ENCODE results near the gene HBA2.
"Not testable (repeated sequence)": the region's sequence is repeated elsewhere in the genome, so short reads cannot be mapped to it uniquely, and the experiment has no call there.

GRCh38 chr16:123558-124350, 48.9 kb upstream of the HBA2 start:
- TF ChIP-seq CTCF, EZH2, EZH2phosphoT487 (IDR thresholded peaks at IDR 0.05): not testable (repeated sequence)

Measured in neural progenitor cell (in vitro differentiated cells).